ENCODE results near the gene CCDC186. TPM values are rescaled to one million over a fixed set of nuclear protein-coding genes. Genes with fewer than 3 reads are reported as not detected.

CCDC186 gene
- total RNA-seq, 6 experiments from 2014 or later, result 10.9 to 14.7 (median 12.6) TPM

DNA sequence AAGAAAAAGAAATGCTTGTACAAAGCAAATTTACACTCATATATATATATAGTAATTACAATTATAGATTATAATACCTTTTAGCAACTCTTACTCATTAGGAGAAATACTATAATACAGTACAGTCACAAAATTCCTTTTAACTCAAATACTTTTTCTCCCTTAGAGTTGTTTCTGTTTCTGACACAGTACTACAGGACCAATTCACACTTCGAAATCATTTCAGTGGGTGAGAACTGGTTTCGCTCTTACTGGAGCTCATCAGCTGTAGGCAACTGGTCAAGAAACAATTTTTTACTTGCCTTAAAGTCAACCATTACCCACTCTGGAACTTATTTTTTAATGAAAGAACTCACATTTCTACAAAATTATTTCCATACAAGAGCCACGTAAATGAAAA is 6.0 kb downstream of the CCDC186 start:
- Mint-ChIP-seq H3K4me1 (ENCODE audit: low read depth) (peaks cover 32% of the 10 kb centered on the region), H3K9me3 (peaks cover 8% of the 10 kb centered on the region), H3K4me3 (no peak overlapping the region), H3K36me3 (ENCODE audit: low read depth) (peaks cover 33% of the 10 kb centered on the region), H3K27ac (no peak overlapping the region), H3K27me3 (ENCODE audit: insufficient read depth) (no peaks in the 10 kb centered on the region)
- DNase-seq, result no peak
- TF ChIP-seq, protein P1, sequence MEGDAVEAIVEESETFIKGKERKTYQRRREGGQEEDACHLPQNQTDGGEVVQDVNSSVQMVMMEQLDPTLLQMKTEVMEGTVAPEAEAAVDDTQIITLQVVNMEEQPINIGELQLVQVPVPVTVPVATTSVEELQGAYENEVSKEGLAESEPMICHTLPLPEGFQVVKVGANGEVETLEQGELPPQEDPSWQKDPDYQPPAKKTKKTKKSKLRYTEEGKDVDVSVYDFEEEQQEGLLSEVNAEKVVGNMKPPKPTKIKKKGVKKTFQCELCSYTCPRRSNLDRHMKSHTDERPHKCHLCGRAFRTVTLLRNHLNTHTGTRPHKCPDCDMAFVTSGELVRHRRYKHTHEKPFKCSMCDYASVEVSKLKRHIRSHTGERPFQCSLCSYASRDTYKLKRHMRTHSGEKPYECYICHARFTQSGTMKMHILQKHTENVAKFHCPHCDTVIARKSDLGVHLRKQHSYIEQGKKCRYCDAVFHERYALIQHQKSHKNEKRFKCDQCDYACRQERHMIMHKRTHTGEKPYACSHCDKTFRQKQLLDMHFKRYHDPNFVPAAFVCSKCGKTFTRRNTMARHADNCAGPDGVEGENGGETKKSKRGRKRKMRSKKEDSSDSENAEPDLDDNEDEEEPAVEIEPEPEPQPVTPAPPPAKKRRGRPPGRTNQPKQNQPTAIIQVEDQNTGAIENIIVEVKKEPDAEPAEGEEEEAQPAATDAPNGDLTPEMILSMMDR (IDR thresholded peaks at IDR 0.05), result no peak

DNA sequence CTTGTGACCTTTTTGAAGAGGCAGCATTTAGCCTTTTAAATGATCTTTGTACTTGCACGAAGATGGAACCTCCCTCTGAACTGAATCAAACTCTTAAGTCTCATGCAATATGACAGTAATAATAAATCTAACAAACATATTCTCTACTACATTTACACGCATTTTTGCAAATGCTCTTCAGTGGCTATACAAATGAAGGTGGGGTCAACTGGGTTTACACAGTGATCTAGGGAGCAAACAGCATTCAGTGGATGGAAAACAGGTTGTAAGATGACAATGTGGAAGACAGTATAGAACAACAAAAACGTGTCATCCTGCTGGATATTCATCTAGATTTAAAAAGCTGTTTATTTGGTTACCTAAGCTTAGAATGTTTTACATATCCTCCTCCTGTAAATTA is 7.5 kb downstream of the CCDC186 start:
- H3K9me3 Mint-ChIP-seq, result peaks cover 8% of the 10 kb centered on the region
- no peak overlapping the region for H3K27ac Mint-ChIP-seq
- TF ChIP-seq, protein P1 (IDR thresholded peaks at IDR 0.05), result no peak
- H3K36me3 Mint-ChIP-seq (ENCODE audit: low read depth), result peaks cover 40% of the 10 kb centered on the region
- no peak overlapping the region for H3K4me3 Mint-ChIP-seq
- DNase-seq, result no peak
- H3K27me3 Mint-ChIP-seq (ENCODE audit: insufficient read depth), result no peaks in the 10 kb centered on the region
- peaks cover 18% of the 10 kb centered on the region for H3K4me1 Mint-ChIP-seq (ENCODE audit: low read depth)

DNA sequence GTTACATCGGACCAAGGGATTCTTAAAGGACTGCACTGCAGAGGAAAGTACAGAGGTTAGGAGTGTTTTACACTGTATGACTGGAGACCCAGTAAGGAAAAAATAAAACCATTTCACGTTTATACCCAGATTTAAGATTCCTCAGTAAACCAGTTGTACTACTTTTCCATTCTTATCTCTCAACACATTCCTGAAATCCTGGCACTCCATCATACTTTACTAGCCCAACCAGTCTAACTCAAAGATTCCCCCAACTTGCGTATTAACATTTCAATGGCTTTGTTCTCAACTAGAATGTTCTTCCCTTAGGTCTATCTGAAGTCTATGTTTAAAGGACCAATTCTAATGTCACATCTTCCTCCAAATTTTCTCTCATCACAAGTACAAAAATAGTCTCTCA is 8.0 kb downstream of the CCDC186 start:
- H3K9me3 Mint-ChIP-seq, result peaks cover 8% of the 10 kb centered on the region

DNA sequence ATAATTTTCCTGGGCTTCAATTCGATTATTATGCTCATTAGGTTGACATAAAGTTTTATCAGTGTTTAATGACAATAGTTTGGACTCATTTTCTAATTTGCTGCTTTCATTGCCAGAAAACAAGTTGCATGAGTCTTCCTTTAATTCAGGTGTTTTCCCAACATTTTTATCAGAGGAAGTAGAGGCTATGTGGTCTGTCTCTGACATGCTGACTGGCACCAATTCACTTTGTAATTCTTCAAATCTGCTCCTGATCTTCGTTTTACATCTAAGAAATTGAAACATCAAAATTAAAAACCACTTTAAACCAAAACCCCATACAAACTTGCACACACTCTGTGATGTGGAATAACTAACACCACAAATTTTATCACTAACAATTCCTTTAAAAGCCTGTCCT is 10.9 kb downstream of the CCDC186 start:
- no peaks in the 10 kb centered on the region for H3K9me3 Mint-ChIP-seq
- DNase-seq, result no peak
- TF ChIP-seq, protein P1 (IDR thresholded peaks at IDR 0.05), result no peak
- H3K36me3 Mint-ChIP-seq (ENCODE audit: low read depth), result peaks cover 25% of the 10 kb centered on the region
- no peak overlapping the region for H3K4me3 Mint-ChIP-seq
- H3K4me1 Mint-ChIP-seq (ENCODE audit: low read depth), result peaks cover 18% of the 10 kb centered on the region
- H3K27ac Mint-ChIP-seq, result peak overlapping the region; percentile 60
- no peaks in the 10 kb centered on the region for H3K27me3 Mint-ChIP-seq (ENCODE audit: insufficient read depth)

More for the DNA sequence above, 8.0 kb downstream of the CCDC186 start:
- no peak overlapping the region for H3K27ac Mint-ChIP-seq
- no peaks in the 10 kb centered on the region for H3K27me3 Mint-ChIP-seq (ENCODE audit: insufficient read depth)
- TF ChIP-seq, protein P1 (IDR thresholded peaks at IDR 0.05), result no peak
- peaks cover 18% of the 10 kb centered on the region for H3K4me1 Mint-ChIP-seq (ENCODE audit: low read depth)
- H3K4me3 Mint-ChIP-seq, result no peak overlapping the region
- no peak for DNase-seq
- peaks cover 40% of the 10 kb centered on the region for H3K36me3 Mint-ChIP-seq (ENCODE audit: low read depth)

DNA sequence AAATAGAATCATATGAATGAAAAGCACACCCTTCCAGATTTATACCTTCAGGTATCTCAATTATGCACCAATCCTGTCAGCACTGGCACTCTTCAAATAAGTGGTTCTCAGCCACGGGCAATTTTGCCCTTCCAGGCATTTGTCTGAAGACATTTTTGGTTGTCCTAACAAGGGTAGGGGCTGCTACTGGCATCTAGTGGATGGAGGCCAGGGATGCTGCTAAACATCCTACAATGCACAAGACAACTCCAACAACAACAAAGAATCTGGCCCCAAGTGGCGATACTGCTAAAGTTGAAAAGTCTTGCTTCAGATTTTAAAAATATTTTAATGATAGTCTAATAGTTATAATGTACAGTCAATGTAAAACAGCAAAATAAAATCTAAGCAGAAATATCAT is 16.1 kb downstream of the CCDC186 start:
- Mint-ChIP-seq H3K36me3 (ENCODE audit: low read depth) (peaks cover 23% of the 10 kb centered on the region), H3K4me1 (ENCODE audit: low read depth) (peaks cover 5% of the 10 kb centered on the region), H3K27me3 (ENCODE audit: insufficient read depth) (no peaks in the 10 kb centered on the region), H3K27ac (no peak overlapping the region), H3K9me3 (no peaks in the 10 kb centered on the region), H3K4me3 (no peak overlapping the region)
- TF ChIP-seq, protein P1 (IDR thresholded peaks at IDR 0.05), result no peak
- no peak for DNase-seq

DNA sequence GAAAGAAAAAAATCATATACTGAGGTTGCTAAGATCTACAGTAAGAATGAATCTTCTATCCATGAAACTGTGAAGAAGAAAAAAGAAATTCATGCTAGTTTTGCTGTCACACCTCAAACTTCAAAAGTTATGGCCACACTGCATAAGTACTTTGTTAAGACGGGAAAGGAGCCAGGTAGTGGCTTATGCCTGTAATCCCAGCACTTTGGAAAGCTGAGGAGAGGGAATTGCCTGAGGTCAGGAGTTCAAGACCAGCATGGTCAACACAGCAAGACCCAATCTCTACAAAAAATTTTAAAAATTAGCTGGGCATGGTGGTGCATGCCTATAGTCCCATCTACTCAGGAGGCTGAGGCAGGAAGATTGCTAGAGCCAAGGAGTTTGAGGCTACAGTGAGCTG is 22.1 kb downstream of the CCDC186 start:
- Mint-ChIP-seq H3K27ac (peak overlapping the region; percentile 79), H3K36me3 (ENCODE audit: low read depth) (peaks cover 44% of the 10 kb centered on the region), H3K27me3 (ENCODE audit: insufficient read depth) (no peaks in the 10 kb centered on the region), H3K4me3 (no peak overlapping the region), H3K9me3 (no peaks in the 10 kb centered on the region), H3K4me1 (ENCODE audit: low read depth) (peaks cover 33% of the 10 kb centered on the region)
- TF ChIP-seq, protein P1 (IDR thresholded peaks at IDR 0.05), result no peak
- no peak for DNase-seq

All from HFFc6 (cell line).